ELR (cell line): ENCODE results near the gene FEN1.

Experiments
- DNase-seq: peaks from one replicate; pipeline ENCODE4 v3.0.0-alpha.2; 2015; ENCODE audit warnings: low read depth

FEN1 gene

GRCh38 chr11:61841636-61842527 lies 49.2 kb downstream of the FEN1 start:
- DNase-seq, result no peak

- no peak for DNase-seq
Measured at GRCh38 chr11:61842528-61842820, 49.8 kb downstream of the FEN1 start.

- DNase-seq, result no peak
Measured at GRCh38 chr11:61844909-61845565, 52.3 kb downstream of the FEN1 start.

- DNase-seq, result no peak
Measured at GRCh38 chr11:61846362-61847020, 53.8 kb downstream of the FEN1 start.
